HG03196 (cell line): ENCODE data around the gene ATG4D.
A peak's percentile ranks its signal among the peaks of the same experiment; 100 is the strongest.

Source experiments
- ATAC-seq: cut with Tn5 transposase; IDR thresholded peaks from one replicate; pipeline ENCODE4 v1.9.1; 2021; ENCODE audit not compliant: unreplicated experiment

ATG4D gene

GRCh38 chr19:10543420-10544241 is at the start of gene ATG4D:
Gene ATG4D, plus strand, starts transcription at chr19:10543904. Its CDS starts 187 bp downstream, at chr19:10544091.
- peak; percentile 58 for ATAC-seq

- no peak for ATAC-seq
Observed at GRCh38 chr19:10497371-10497770, 46.3 kb upstream of the ATG4D start.

- no peak for ATAC-seq
Observed at GRCh38 chr19:10499550-10500246, 44.0 kb upstream of the ATG4D start.

- no peak for ATAC-seq
Observed at GRCh38 chr19:10500247-10500592, 43.5 kb upstream of the ATG4D start.

GRCh38 chr19:10501971-10502523 is 41.7 kb upstream of the ATG4D start:
- peak; percentile 37 for ATAC-seq

GRCh38 chr19:10502524-10503001 is 41.1 kb upstream of the ATG4D start:
- ATAC-seq: peak; percentile 83

GRCh38 chr19:10503002-10503789 is 40.5 kb upstream of the ATG4D start, which contains the start of gene KEAP1:
Gene KEAP1, minus strand, starts transcription at chr19:10503356. Its CDS starts 3,323 bp downstream, at chr19:10500033.
- peak; percentile 33 for ATAC-seq

- ATAC-seq: no peak
Observed at GRCh38 chr19:10505583-10506229, 38.0 kb upstream of the ATG4D start.

- no peak for ATAC-seq
Observed at GRCh38 chr19:10508036-10508435, 35.7 kb upstream of the ATG4D start.

- ATAC-seq: no peak
Observed at GRCh38 chr19:10508707-10509106, 35.0 kb upstream of the ATG4D start.

- no peak for ATAC-seq
Observed at GRCh38 chr19:10510301-10510802, 33.4 kb upstream of the ATG4D start.

GRCh38 chr19:10513223-10513622 is 30.5 kb upstream of the ATG4D start:
- no peak for ATAC-seq

- ATAC-seq: no peak
Observed at GRCh38 chr19:10514211-10515145, 29.2 kb upstream of the ATG4D start.

GRCh38 chr19:10516064-10516385 is 27.7 kb upstream of the ATG4D start:
- no peak for ATAC-seq

- no peak for ATAC-seq
Observed at GRCh38 chr19:10516671-10517286, 26.9 kb upstream of the ATG4D start.

- ATAC-seq: no peak
Observed at GRCh38 chr19:10517361-10517759, 26.3 kb upstream of the ATG4D start, which contains the start of gene S1PR5. Gene S1PR5, minus strand, starts transcription at chr19:10517447. Its CDS starts 2,436 bp downstream, at chr19:10515011.

GRCh38 chr19:10517760-10518443 is 25.8 kb upstream of the ATG4D start:
- no peak for ATAC-seq
